ENCODE measurements around the gene ZNF560. TPM values are rescaled to one million over a fixed set of nuclear protein-coding genes. Genes with fewer than 3 reads are reported as not detected.

Gene ZNF560
- total RNA-seq, 1 experiment from 2014 or later: 2.7 TPM

- H2AFZ ChIP-seq: no peak overlapping the region
- peaks cover 44% of the 10 kb centered on the region for H3K9me3 ChIP-seq (ENCODE audit: insufficient read depth, low read depth)
- ChIA-PET POLR2A (ENCODE audit: unreplicated experiment) (no interaction called here), CTCF (interaction anchor here (0.6 kb wide), 1 partner anchor 385 kb away, joined by 7 read pairs; no protein-coding TSS in a partner anchor)
- H3K9me2 ChIP-seq (ENCODE audit: insufficient read depth): no peaks in the 10 kb centered on the region
- no peaks in the 10 kb centered on the region for H3F3A ChIP-seq (ENCODE audit: insufficient read depth, low read depth)
- TF ChIP-seq EZH2 (IDR thresholded peaks at IDR 0.05; ENCODE audit: low read depth): no peak
- no peak for TF ChIP-seq CTCF (conservative IDR thresholded peaks at IDR 0.05)
- no peak overlapping the region for H3K27ac ChIP-seq
- H3K27me3 ChIP-seq (ENCODE audit: insufficient read depth, low read depth): no peaks in the 10 kb centered on the region
- intact Hi-C loops (cut with micrococcal nuclease; ENCODE audit: unreplicated experiment): no loop called here
- H3K4me3 ChIP-seq: no peak overlapping the region
- no TSS peak for BruUV-seq (replicated peaks)
- H4K20me1 ChIP-seq (ENCODE audit: insufficient read depth): no peaks in the 10 kb centered on the region
- no peaks in the 10 kb centered on the region; the same call in 1 of the 2 replicates for H3K36me3 ChIP-seq (ENCODE audit: low read depth)
- no peak overlapping the region for H3K4me2 ChIP-seq
- H3K4me1 ChIP-seq (replicated peaks; ENCODE audit: insufficient read depth): no peaks in the 10 kb centered on the region
- no peaks in the 10 kb centered on the region for H3K79me2 ChIP-seq (ENCODE audit: low read depth)
- DNase-seq: no peak
Measured at GRCh38 chr19:9485140-9485539, 13.3 kb downstream of the ZNF560 start.

- CTCF ChIA-PET: no interaction called here
- no TSS peak for BruUV-seq (replicated peaks)
- no peak for DNase-seq
Measured at GRCh38 chr19:9474975-9475374, 23.4 kb downstream of the ZNF560 start.

GRCh38 chr19:9467161-9467560 is 31.3 kb downstream of the ZNF560 start:
- no TSS peak for BruUV-seq (replicated peaks)
- H3K4me1 ChIP-seq (replicated peaks; ENCODE audit: insufficient read depth): no peaks in the 10 kb centered on the region
- POLR2A ChIA-PET (ENCODE audit: unreplicated experiment): no interaction called here

More at GRCh38 chr19:9474975-9475374, 23.4 kb downstream of the ZNF560 start:
- Histone ChIP-seq H3K79me2 (ENCODE audit: low read depth) (no peaks in the 10 kb centered on the region), H3K27ac (no peak overlapping the region), H4K20me1 (ENCODE audit: insufficient read depth) (no peaks in the 10 kb centered on the region), H2AFZ (no peak overlapping the region), H3K27me3 (ENCODE audit: insufficient read depth, low read depth) (no peaks in the 10 kb centered on the region), H3K36me3 (ENCODE audit: low read depth) (no peaks in the 10 kb centered on the region), H3F3A (ENCODE audit: insufficient read depth, low read depth) (no peaks in the 10 kb centered on the region), H3K4me3 (no peak overlapping the region), H3K9me3 (ENCODE audit: insufficient read depth, low read depth) (peaks cover 30% of the 10 kb centered on the region), H3K4me2 (no peak overlapping the region), H3K4me1 (replicated peaks; ENCODE audit: insufficient read depth) (no peaks in the 10 kb centered on the region), H3K9me2 (ENCODE audit: insufficient read depth) (no peaks in the 10 kb centered on the region)
- POLR2A ChIA-PET (ENCODE audit: unreplicated experiment): no interaction called here
- TF ChIP-seq EZH2 (IDR thresholded peaks at IDR 0.05; ENCODE audit: low read depth): no peak
- TF ChIP-seq CTCF (conservative IDR thresholded peaks at IDR 0.05): no peak
- intact Hi-C loops (cut with micrococcal nuclease; ENCODE audit: unreplicated experiment): no loop called here

More at GRCh38 chr19:9467161-9467560, 31.3 kb downstream of the ZNF560 start:
- H3K27me3 ChIP-seq (ENCODE audit: insufficient read depth, low read depth): no peaks in the 10 kb centered on the region
- no peak overlapping the region for H3K4me3 ChIP-seq
- 0 out of 2 replicates have a peak, but pooled peaks cover 9% of the 10 kb centered on the region for H3K36me3 ChIP-seq (ENCODE audit: low read depth)
- H3K27ac ChIP-seq: no peak overlapping the region
- no peaks in the 10 kb centered on the region for H3F3A ChIP-seq (ENCODE audit: insufficient read depth, low read depth)
- H4K20me1 ChIP-seq (ENCODE audit: insufficient read depth): no peaks in the 10 kb centered on the region
- no peaks in the 10 kb centered on the region for H3K79me2 ChIP-seq (ENCODE audit: low read depth)
- peaks cover 39% of the 10 kb centered on the region for H3K9me3 ChIP-seq (ENCODE audit: insufficient read depth, low read depth)
- no peak overlapping the region for H3K4me2 ChIP-seq
- TF ChIP-seq CTCF (conservative IDR thresholded peaks at IDR 0.05) (no peak), EZH2 (IDR thresholded peaks at IDR 0.05; ENCODE audit: low read depth) (no peak)
- H2AFZ ChIP-seq: no peak overlapping the region
- no peaks in the 10 kb centered on the region for H3K9me2 ChIP-seq (ENCODE audit: insufficient read depth)
- CTCF ChIA-PET: no interaction called here
- intact Hi-C loops (cut with micrococcal nuclease; ENCODE audit: unreplicated experiment): no loop called here
- no peak for DNase-seq

All from PC-9 (cell line).